SK-N-SH (cell line): ENCODE measurements around the gene ENOPH1.

ENCODE experiments used
- CTCF ChIP-seq: fragments of 200-600 bp; sonication (generic); IDR thresholded peaks from 2 replicates; pipeline ENCODE4 v1.6.1; 2017; ENCODE audit warnings: antibody characterized with exemption, mild to moderate bottlenecking, moderate library complexity
- ELF1 ChIP-seq: IDR thresholded peaks from 2 replicates; pipeline ENCODE4 v1.4.0; 2012
- EZH2phosphoT487 ChIP-seq: fragments of 200-600 bp; sonication (generic); IDR thresholded peaks from 2 replicates; pipeline ENCODE4 v1.6.1; 2017; ENCODE audit warnings: low read depth, mixed run types, mild to moderate bottlenecking, antibody characterized with exemption, moderate library complexity, borderline replicate concordance
- FOXM1 ChIP-seq: IDR thresholded peaks from 2 replicates; pipeline ENCODE4 v1.4.0; 2012; ENCODE audit warnings: low read depth, mild to moderate bottlenecking
- GABPA ChIP-seq: IDR thresholded peaks from 2 replicates; pipeline ENCODE4 v1.4.0; 2012; ENCODE audit warnings: low read depth, mild to moderate bottlenecking
- GATA2 ChIP-seq: sonication (generic); formaldehyde crosslinking; IDR thresholded peaks from 2 replicates; pipeline ENCODE4 v1.5.0; 2020; ENCODE audit warnings: mild to moderate bottlenecking, missing genetic modification reagents
- JUND ChIP-seq: IDR thresholded peaks from 2 replicates; pipeline ENCODE4 v1.4.0; 2012
- ZBTB33 ChIP-seq: IDR thresholded peaks from 2 replicates; pipeline ENCODE4 v1.4.0; 2012; ENCODE audit warnings: low read depth, borderline replicate concordance
- TF ChIP-seq, protein P1 (sequence below): fragments of 150-350 bp; IDR thresholded peaks from 2 replicates; pipeline ENCODE4 v1.6.1; 2017; ENCODE audit warnings: antibody characterized with exemption, low read length, low read depth, borderline replicate concordance
- TF ChIP-seq, protein P2 (sequence below): IDR thresholded peaks from 2 replicates; pipeline ENCODE4 v1.6.1; 2012; ENCODE audit warnings: mild to moderate bottlenecking, low read depth, low read length, moderate library complexity
- TF ChIP-seq, protein P3 (sequence below): IDR thresholded peaks from 2 replicates; pipeline ENCODE4 v1.4.0; 2012; ENCODE audit warnings: low read depth

GRCh38 chr4:82493721-82494425 lies 63.5 kb downstream of the ENOPH1 start:
- no peak for TF ChIP-seq ZBTB33
- TF ChIP-seq GATA2 (CRISPR knock-in tag) = no peak
- TF ChIP-seq CTCF = no peak
- TF ChIP-seq GABPA = no peak
- TF ChIP-seq, protein P1, sequence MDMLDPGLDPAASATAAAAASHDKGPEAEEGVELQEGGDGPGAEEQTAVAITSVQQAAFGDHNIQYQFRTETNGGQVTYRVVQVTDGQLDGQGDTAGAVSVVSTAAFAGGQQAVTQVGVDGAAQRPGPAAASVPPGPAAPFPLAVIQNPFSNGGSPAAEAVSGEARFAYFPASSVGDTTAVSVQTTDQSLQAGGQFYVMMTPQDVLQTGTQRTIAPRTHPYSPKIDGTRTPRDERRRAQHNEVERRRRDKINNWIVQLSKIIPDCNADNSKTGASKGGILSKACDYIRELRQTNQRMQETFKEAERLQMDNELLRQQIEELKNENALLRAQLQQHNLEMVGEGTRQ = no peak
- no peak for TF ChIP-seq FOXM1
- TF ChIP-seq ELF1 = no peak
- TF ChIP-seq JUND = peak; percentile 12; the same call in 1 of the 2 replicates
- no peak for TF ChIP-seq EZH2phosphoT487
- TF ChIP-seq, protein P2, sequence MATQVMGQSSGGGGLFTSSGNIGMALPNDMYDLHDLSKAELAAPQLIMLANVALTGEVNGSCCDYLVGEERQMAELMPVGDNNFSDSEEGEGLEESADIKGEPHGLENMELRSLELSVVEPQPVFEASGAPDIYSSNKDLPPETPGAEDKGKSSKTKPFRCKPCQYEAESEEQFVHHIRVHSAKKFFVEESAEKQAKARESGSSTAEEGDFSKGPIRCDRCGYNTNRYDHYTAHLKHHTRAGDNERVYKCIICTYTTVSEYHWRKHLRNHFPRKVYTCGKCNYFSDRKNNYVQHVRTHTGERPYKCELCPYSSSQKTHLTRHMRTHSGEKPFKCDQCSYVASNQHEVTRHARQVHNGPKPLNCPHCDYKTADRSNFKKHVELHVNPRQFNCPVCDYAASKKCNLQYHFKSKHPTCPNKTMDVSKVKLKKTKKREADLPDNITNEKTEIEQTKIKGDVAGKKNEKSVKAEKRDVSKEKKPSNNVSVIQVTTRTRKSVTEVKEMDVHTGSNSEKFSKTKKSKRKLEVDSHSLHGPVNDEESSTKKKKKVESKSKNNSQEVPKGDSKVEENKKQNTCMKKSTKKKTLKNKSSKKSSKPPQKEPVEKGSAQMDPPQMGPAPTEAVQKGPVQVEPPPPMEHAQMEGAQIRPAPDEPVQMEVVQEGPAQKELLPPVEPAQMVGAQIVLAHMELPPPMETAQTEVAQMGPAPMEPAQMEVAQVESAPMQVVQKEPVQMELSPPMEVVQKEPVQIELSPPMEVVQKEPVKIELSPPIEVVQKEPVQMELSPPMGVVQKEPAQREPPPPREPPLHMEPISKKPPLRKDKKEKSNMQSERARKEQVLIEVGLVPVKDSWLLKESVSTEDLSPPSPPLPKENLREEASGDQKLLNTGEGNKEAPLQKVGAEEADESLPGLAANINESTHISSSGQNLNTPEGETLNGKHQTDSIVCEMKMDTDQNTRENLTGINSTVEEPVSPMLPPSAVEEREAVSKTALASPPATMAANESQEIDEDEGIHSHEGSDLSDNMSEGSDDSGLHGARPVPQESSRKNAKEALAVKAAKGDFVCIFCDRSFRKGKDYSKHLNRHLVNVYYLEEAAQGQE = no peak
- TF ChIP-seq, protein P3, sequence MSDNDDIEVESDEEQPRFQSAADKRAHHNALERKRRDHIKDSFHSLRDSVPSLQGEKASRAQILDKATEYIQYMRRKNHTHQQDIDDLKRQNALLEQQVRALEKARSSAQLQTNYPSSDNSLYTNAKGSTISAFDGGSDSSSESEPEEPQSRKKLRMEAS = no peak
